ENCODE results near the gene CCDC91.

DNA sequence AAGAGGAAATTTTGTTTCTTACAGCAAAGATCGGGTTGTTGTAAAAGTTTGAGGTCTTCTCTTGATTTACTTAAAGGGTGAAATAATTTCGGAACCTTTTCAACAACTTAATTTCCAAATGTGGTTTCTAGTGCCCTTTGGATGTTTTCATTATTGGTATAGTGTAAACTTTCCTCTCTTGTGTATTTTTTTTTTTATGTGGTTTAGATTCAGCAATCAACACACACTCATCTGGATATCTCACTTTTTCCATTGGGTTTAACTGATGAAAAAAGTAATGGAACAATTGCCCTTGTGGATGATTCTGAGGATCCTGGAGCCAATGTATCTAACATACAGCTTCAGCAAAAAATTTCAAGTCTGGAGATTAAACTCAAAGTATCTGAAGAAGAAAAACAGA, 116.3 kb downstream of the CCDC91 start:
- TF ChIP-seq, protein P1, sequence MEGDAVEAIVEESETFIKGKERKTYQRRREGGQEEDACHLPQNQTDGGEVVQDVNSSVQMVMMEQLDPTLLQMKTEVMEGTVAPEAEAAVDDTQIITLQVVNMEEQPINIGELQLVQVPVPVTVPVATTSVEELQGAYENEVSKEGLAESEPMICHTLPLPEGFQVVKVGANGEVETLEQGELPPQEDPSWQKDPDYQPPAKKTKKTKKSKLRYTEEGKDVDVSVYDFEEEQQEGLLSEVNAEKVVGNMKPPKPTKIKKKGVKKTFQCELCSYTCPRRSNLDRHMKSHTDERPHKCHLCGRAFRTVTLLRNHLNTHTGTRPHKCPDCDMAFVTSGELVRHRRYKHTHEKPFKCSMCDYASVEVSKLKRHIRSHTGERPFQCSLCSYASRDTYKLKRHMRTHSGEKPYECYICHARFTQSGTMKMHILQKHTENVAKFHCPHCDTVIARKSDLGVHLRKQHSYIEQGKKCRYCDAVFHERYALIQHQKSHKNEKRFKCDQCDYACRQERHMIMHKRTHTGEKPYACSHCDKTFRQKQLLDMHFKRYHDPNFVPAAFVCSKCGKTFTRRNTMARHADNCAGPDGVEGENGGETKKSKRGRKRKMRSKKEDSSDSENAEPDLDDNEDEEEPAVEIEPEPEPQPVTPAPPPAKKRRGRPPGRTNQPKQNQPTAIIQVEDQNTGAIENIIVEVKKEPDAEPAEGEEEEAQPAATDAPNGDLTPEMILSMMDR (IDR thresholded peaks at IDR 0.05; ENCODE audit: insufficient read depth, low read length, poor library complexity, severe bottlenecking): no peak
- TF ChIP-seq EZH2phosphoT487 (conservative IDR thresholded peaks at IDR 0.05; ENCODE audit: low read length): no peak

Data from SU-DHL-6 (cell line).